ENCODE results near the gene LPP. TPM values are rescaled to one million over a fixed set of nuclear protein-coding genes. Genes with fewer than 3 reads are reported as not detected.

The LPP gene
- total RNA-seq, 1 experiment from 2014 or later: 54.0 TPM

DNA sequence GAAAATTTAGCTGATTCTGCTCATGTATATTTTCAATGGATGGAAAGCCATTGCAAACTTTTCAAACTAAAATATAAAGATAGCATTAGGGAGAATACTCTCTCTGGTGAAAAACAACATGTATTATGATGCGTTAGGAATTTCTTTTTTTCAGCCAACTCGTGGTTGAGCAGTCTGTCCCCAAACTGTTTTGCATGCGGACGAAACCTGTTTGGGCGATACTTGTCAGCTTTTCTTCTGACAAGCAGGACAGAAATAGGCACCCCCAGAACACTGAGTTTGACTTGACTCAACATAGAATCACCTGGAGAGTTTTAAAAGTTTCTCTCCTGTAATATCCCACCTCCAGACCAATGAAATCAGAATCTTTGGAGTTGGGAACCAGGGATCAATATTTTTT, 600.3 kb downstream of the LPP start:
- Histone ChIP-seq H3K27ac (ENCODE audit: low read depth, low read length) (no peak overlapping the region), H3K9ac (ENCODE audit: low read length) (no peak overlapping the region), H3K36me3 (ENCODE audit: control insufficient read depth in 1 of 2, insufficient read depth in 2 of 2, low read length in 2 of 2) (no peaks in the 10 kb centered on the region), H3K79me2 (ENCODE audit: insufficient read depth, low read length) (no peaks in the 10 kb centered on the region), H3K9me3 (ENCODE audit: control insufficient read depth in 1 of 2, insufficient read depth in 1 of 2, low read depth in 1 of 2, low read length in 2 of 2) (no peaks in the 10 kb centered on the region), H3K4me2 (ENCODE audit: low read length) (no peak overlapping the region), H2AFZ (ENCODE audit: low read depth, low read length, poor library complexity, severe bottlenecking) (no peak overlapping the region), H4K20me1 (ENCODE audit: insufficient read depth) (no peaks in the 10 kb centered on the region), H3K4me1 (ENCODE audit: control insufficient read depth in 1 of 2, insufficient read depth in 2 of 2, low read length in 2 of 2) (no peaks in the 10 kb centered on the region), H3K4me3 (replicated peaks in 1 of 2; ENCODE audit: low read depth in 1 of 2, low read length in 2 of 2) (no peak overlapping the region), H3K9me2 (ENCODE audit: insufficient read depth) (no peaks in the 10 kb centered on the region), H3K27me3 (ENCODE audit: insufficient read depth, low read length) (no peaks in the 10 kb centered on the region)
- ChIA-PET POLR2A (no interaction called here), CTCF (no interaction called here), RAD21 (ENCODE audit: low non-redundant PET in 1 of 2, low total read pairs in 2 of 2, uncharacterized antibody in 2 of 2, unreplicated experiment in 2 of 2) (no interaction called here)
- BruUV-seq (replicated peaks): no TSS peak
- no peak for DNase-seq (ENCODE audit: low read depth, low spot score)
- no peak for ATAC-seq
- intact Hi-C loops (cut with micrococcal nuclease): no loop called here
- TF ChIP-seq EZH2 (IDR thresholded peaks at IDR 0.05) (no peak), EGR1 (IDR thresholded peaks at IDR 0.05; ENCODE audit: low read depth) (no peak), YY1 (IDR thresholded peaks at IDR 0.05; ENCODE audit: extremely low read depth, insufficient replicate concordance, low read depth, low read length) (no peak), SP1 (IDR thresholded peaks at IDR 0.05; ENCODE audit: low read depth) (no peak), FOSL1 (IDR thresholded peaks at IDR 0.05; ENCODE audit: low read depth) (no peak), JUND (IDR thresholded peaks at IDR 0.05) (no peak), EZH2phosphoT487 (IDR thresholded peaks at IDR 0.05; ENCODE audit: borderline replicate concordance) (no peak), ZNF274 (IDR thresholded peaks at IDR 0.05; ENCODE audit: low read depth, low read length) (no peak)
- TF ChIP-seq, protein P1, sequence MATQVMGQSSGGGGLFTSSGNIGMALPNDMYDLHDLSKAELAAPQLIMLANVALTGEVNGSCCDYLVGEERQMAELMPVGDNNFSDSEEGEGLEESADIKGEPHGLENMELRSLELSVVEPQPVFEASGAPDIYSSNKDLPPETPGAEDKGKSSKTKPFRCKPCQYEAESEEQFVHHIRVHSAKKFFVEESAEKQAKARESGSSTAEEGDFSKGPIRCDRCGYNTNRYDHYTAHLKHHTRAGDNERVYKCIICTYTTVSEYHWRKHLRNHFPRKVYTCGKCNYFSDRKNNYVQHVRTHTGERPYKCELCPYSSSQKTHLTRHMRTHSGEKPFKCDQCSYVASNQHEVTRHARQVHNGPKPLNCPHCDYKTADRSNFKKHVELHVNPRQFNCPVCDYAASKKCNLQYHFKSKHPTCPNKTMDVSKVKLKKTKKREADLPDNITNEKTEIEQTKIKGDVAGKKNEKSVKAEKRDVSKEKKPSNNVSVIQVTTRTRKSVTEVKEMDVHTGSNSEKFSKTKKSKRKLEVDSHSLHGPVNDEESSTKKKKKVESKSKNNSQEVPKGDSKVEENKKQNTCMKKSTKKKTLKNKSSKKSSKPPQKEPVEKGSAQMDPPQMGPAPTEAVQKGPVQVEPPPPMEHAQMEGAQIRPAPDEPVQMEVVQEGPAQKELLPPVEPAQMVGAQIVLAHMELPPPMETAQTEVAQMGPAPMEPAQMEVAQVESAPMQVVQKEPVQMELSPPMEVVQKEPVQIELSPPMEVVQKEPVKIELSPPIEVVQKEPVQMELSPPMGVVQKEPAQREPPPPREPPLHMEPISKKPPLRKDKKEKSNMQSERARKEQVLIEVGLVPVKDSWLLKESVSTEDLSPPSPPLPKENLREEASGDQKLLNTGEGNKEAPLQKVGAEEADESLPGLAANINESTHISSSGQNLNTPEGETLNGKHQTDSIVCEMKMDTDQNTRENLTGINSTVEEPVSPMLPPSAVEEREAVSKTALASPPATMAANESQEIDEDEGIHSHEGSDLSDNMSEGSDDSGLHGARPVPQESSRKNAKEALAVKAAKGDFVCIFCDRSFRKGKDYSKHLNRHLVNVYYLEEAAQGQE (IDR thresholded peaks at IDR 0.05; ENCODE audit: low read depth): no peak
- TF ChIP-seq, protein P2, sequence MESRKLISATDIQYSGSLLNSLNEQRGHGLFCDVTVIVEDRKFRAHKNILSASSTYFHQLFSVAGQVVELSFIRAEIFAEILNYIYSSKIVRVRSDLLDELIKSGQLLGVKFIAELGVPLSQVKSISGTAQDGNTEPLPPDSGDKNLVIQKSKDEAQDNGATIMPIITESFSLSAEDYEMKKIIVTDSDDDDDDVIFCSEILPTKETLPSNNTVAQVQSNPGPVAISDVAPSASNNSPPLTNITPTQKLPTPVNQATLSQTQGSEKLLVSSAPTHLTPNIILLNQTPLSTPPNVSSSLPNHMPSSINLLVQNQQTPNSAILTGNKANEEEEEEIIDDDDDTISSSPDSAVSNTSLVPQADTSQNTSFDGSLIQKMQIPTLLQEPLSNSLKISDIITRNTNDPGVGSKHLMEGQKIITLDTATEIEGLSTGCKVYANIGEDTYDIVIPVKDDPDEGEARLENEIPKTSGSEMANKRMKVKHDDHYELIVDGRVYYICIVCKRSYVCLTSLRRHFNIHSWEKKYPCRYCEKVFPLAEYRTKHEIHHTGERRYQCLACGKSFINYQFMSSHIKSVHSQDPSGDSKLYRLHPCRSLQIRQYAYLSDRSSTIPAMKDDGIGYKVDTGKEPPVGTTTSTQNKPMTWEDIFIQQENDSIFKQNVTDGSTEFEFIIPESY (IDR thresholded peaks at IDR 0.05; ENCODE audit: extremely low read depth, insufficient replicate concordance, low read length): no peak
- TF ChIP-seq, protein P3, sequence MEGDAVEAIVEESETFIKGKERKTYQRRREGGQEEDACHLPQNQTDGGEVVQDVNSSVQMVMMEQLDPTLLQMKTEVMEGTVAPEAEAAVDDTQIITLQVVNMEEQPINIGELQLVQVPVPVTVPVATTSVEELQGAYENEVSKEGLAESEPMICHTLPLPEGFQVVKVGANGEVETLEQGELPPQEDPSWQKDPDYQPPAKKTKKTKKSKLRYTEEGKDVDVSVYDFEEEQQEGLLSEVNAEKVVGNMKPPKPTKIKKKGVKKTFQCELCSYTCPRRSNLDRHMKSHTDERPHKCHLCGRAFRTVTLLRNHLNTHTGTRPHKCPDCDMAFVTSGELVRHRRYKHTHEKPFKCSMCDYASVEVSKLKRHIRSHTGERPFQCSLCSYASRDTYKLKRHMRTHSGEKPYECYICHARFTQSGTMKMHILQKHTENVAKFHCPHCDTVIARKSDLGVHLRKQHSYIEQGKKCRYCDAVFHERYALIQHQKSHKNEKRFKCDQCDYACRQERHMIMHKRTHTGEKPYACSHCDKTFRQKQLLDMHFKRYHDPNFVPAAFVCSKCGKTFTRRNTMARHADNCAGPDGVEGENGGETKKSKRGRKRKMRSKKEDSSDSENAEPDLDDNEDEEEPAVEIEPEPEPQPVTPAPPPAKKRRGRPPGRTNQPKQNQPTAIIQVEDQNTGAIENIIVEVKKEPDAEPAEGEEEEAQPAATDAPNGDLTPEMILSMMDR (IDR thresholded peaks at IDR 0.05 in 2 of 3, conservative IDR thresholded peaks at IDR 0.05 in 1 of 3; ENCODE audit: borderline replicate concordance in 1 of 3, insufficient read depth in 1 of 3, low read depth in 2 of 3, low read length in 2 of 3): no peak
